ENCODE measurements around the gene MAST4. TPM values are rescaled to one million over a fixed set of nuclear protein-coding genes. Genes with fewer than 3 reads are reported as not detected.

MAST4 gene
- total RNA-seq, 1 experiment from 2014 or later = 10.9 TPM

GRCh38 chr5:67115817-67116216 is 519.6 kb downstream of the MAST4 start:
- BruUV-seq (replicated peaks) = no TSS peak
- no peak for TF ChIP-seq CTCF (IDR thresholded peaks at IDR 0.05; ENCODE audit: unreplicated experiment)
- no peak overlapping the region for H3K27ac Mint-ChIP-seq (ENCODE audit: unreplicated experiment)
- H3K27me3 Mint-ChIP-seq (ENCODE audit: unreplicated experiment) = no peaks in the 10 kb centered on the region
- intact Hi-C loops (cut with micrococcal nuclease; ENCODE audit: unreplicated experiment) = no loop called here
- DNase-seq = no peak
- H3K9me3 Mint-ChIP-seq (ENCODE audit: low read depth, unreplicated experiment) = no peaks in the 10 kb centered on the region
- no peak overlapping the region for H3K4me3 Mint-ChIP-seq (ENCODE audit: low read depth, unreplicated experiment)
- CTCF ChIA-PET = no interaction called here
- H3K4me1 Mint-ChIP-seq (ENCODE audit: low read depth, unreplicated experiment) = no peaks in the 10 kb centered on the region
- H3K36me3 Mint-ChIP-seq (ENCODE audit: insufficient read depth, unreplicated experiment) = no peaks in the 10 kb centered on the region

- Mint-ChIP-seq H3K36me3 (ENCODE audit: insufficient read depth, unreplicated experiment) (no peaks in the 10 kb centered on the region), H3K27me3 (ENCODE audit: unreplicated experiment) (no peaks in the 10 kb centered on the region), H3K4me1 (ENCODE audit: low read depth, unreplicated experiment) (no peaks in the 10 kb centered on the region), H3K4me3 (ENCODE audit: low read depth, unreplicated experiment) (no peak overlapping the region), H3K9me3 (ENCODE audit: low read depth, unreplicated experiment) (no peaks in the 10 kb centered on the region), H3K27ac (ENCODE audit: unreplicated experiment) (no peak overlapping the region)
- intact Hi-C loops (cut with micrococcal nuclease; ENCODE audit: unreplicated experiment) = no loop called here
- no TSS peak for BruUV-seq (replicated peaks)
- TF ChIP-seq CTCF (IDR thresholded peaks at IDR 0.05; ENCODE audit: unreplicated experiment) = no peak
- CTCF ChIA-PET = no interaction called here
- DNase-seq = no peak
These were observed 521.9 kb downstream of the MAST4 start for GRCh38 chr5:67118050-67118620.

GRCh38 chr5:67119010-67119409 is 522.8 kb downstream of the MAST4 start:
- no peak overlapping the region for H3K27ac Mint-ChIP-seq (ENCODE audit: unreplicated experiment)

GRCh38 chr5:67120032-67120431 is 523.8 kb downstream of the MAST4 start:
- Mint-ChIP-seq H3K9me3 (ENCODE audit: low read depth, unreplicated experiment) (no peaks in the 10 kb centered on the region), H3K4me1 (ENCODE audit: low read depth, unreplicated experiment) (no peaks in the 10 kb centered on the region), H3K4me3 (ENCODE audit: low read depth, unreplicated experiment) (no peak overlapping the region), H3K27me3 (ENCODE audit: unreplicated experiment) (no peaks in the 10 kb centered on the region), H3K36me3 (ENCODE audit: insufficient read depth, unreplicated experiment) (no peaks in the 10 kb centered on the region), H3K27ac (ENCODE audit: unreplicated experiment) (no peak overlapping the region)
- intact Hi-C loops (cut with micrococcal nuclease; ENCODE audit: unreplicated experiment) = no loop called here
- CTCF ChIA-PET = no interaction called here
- TF ChIP-seq CTCF (IDR thresholded peaks at IDR 0.05; ENCODE audit: unreplicated experiment) = no peak
- DNase-seq = no peak
- no TSS peak for BruUV-seq (replicated peaks)

More at GRCh38 chr5:67119010-67119409, 522.8 kb downstream of the MAST4 start:
- H3K4me3 Mint-ChIP-seq (ENCODE audit: low read depth, unreplicated experiment) = no peak overlapping the region
- intact Hi-C loops (cut with micrococcal nuclease; ENCODE audit: unreplicated experiment) = no loop called here
- H3K27me3 Mint-ChIP-seq (ENCODE audit: unreplicated experiment) = no peaks in the 10 kb centered on the region
- no TSS peak for BruUV-seq (replicated peaks)
- H3K9me3 Mint-ChIP-seq (ENCODE audit: low read depth, unreplicated experiment) = no peaks in the 10 kb centered on the region
- no peaks in the 10 kb centered on the region for H3K36me3 Mint-ChIP-seq (ENCODE audit: insufficient read depth, unreplicated experiment)
- DNase-seq = no peak
- CTCF ChIA-PET = no interaction called here
- H3K4me1 Mint-ChIP-seq (ENCODE audit: low read depth, unreplicated experiment) = no peaks in the 10 kb centered on the region
- TF ChIP-seq CTCF (IDR thresholded peaks at IDR 0.05; ENCODE audit: unreplicated experiment) = no peak
